Measurements from ENCODE around the gene TCIRG1.

The TCIRG1 gene

DNA sequence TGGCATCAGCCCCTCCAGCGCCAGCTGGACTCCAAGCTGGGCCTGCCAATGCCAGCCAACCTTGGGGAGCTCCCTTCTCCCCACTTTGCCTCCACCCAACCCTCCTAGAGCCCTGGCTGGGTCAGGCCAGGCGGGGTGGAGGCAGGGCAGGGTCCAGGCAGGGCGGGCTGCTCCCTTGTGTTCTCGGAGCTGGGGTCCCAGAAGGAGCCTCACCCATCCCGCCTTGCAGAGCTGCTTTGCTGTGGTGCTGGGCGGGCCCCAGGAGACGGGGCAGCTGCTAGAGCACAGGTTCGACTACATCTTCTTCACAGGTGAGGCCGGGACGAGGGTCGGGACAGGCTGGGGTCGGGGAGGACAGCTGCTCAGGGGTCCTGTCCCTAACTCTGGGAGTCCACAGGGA is 19.3 kb upstream of the TCIRG1 start:
- Histone ChIP-seq H3K4me3 (replicated peaks; ENCODE audit: insufficient read depth, low read length) (no peak overlapping the region), H3K27ac (replicated peaks) (no peak overlapping the region), H3K27me3 (ENCODE audit: insufficient read depth, poor library complexity, severe bottlenecking) (no peaks in the 10 kb centered on the region)
- no peak for DNase-seq (ENCODE audit: low read depth in 1 of 2, low spot score in 1 of 2)
- TF ChIP-seq, protein P1, sequence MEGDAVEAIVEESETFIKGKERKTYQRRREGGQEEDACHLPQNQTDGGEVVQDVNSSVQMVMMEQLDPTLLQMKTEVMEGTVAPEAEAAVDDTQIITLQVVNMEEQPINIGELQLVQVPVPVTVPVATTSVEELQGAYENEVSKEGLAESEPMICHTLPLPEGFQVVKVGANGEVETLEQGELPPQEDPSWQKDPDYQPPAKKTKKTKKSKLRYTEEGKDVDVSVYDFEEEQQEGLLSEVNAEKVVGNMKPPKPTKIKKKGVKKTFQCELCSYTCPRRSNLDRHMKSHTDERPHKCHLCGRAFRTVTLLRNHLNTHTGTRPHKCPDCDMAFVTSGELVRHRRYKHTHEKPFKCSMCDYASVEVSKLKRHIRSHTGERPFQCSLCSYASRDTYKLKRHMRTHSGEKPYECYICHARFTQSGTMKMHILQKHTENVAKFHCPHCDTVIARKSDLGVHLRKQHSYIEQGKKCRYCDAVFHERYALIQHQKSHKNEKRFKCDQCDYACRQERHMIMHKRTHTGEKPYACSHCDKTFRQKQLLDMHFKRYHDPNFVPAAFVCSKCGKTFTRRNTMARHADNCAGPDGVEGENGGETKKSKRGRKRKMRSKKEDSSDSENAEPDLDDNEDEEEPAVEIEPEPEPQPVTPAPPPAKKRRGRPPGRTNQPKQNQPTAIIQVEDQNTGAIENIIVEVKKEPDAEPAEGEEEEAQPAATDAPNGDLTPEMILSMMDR (IDR thresholded peaks at IDR 0.05; ENCODE audit: insufficient read depth, low read length): no peak
- TF ChIP-seq POLR2AphosphoS5 (IDR thresholded peaks at IDR 0.05; ENCODE audit: low read depth) (no peak), SPI1 (IDR thresholded peaks at IDR 0.05; ENCODE audit: borderline replicate concordance, low read depth) (no peak), GABPA (IDR thresholded peaks at IDR 0.05; ENCODE audit: low read depth) (no peak)
- TF ChIP-seq, protein P2, sequence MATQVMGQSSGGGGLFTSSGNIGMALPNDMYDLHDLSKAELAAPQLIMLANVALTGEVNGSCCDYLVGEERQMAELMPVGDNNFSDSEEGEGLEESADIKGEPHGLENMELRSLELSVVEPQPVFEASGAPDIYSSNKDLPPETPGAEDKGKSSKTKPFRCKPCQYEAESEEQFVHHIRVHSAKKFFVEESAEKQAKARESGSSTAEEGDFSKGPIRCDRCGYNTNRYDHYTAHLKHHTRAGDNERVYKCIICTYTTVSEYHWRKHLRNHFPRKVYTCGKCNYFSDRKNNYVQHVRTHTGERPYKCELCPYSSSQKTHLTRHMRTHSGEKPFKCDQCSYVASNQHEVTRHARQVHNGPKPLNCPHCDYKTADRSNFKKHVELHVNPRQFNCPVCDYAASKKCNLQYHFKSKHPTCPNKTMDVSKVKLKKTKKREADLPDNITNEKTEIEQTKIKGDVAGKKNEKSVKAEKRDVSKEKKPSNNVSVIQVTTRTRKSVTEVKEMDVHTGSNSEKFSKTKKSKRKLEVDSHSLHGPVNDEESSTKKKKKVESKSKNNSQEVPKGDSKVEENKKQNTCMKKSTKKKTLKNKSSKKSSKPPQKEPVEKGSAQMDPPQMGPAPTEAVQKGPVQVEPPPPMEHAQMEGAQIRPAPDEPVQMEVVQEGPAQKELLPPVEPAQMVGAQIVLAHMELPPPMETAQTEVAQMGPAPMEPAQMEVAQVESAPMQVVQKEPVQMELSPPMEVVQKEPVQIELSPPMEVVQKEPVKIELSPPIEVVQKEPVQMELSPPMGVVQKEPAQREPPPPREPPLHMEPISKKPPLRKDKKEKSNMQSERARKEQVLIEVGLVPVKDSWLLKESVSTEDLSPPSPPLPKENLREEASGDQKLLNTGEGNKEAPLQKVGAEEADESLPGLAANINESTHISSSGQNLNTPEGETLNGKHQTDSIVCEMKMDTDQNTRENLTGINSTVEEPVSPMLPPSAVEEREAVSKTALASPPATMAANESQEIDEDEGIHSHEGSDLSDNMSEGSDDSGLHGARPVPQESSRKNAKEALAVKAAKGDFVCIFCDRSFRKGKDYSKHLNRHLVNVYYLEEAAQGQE (IDR thresholded peaks at IDR 0.05; ENCODE audit: insufficient replicate concordance, low read depth): no peak

DNA sequence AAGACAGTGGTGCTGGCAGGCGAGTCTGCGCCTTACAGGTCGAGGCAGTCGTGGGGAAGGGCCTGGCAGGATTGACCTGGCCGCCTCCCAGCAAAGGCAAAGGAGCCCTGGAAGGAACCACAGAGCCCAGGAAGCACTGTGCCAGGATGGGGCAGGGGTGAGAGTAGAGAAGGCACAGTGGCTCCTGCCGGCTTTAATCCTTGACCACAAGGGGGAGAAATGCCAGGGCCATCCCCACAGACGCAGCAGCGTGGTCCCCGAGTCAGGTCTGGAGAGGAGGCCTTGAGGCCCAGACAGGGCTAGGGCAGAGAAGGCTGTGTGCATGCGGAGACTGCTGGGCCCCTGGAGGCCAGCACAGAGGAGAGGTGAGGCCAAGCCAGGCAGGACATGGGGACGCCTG is 18.2 kb upstream of the TCIRG1 start:
- no peak for DNase-seq (ENCODE audit: low read depth in 1 of 2, low spot score in 1 of 2)
- Histone ChIP-seq H3K4me3 (replicated peaks; ENCODE audit: insufficient read depth, low read length) (no peak overlapping the region), H3K27me3 (ENCODE audit: insufficient read depth, poor library complexity, severe bottlenecking) (no peaks in the 10 kb centered on the region), H3K27ac (replicated peaks) (no peak overlapping the region)
- TF ChIP-seq, protein P1 (IDR thresholded peaks at IDR 0.05; ENCODE audit: insufficient read depth, low read length): no peak
- TF ChIP-seq, protein P2 (IDR thresholded peaks at IDR 0.05; ENCODE audit: insufficient replicate concordance, low read depth): no peak
- TF ChIP-seq POLR2AphosphoS5 (IDR thresholded peaks at IDR 0.05; ENCODE audit: low read depth): no peak
- TF ChIP-seq GABPA (IDR thresholded peaks at IDR 0.05; ENCODE audit: low read depth): no peak
- no peak for TF ChIP-seq SPI1 (IDR thresholded peaks at IDR 0.05; ENCODE audit: borderline replicate concordance, low read depth)

DNA sequence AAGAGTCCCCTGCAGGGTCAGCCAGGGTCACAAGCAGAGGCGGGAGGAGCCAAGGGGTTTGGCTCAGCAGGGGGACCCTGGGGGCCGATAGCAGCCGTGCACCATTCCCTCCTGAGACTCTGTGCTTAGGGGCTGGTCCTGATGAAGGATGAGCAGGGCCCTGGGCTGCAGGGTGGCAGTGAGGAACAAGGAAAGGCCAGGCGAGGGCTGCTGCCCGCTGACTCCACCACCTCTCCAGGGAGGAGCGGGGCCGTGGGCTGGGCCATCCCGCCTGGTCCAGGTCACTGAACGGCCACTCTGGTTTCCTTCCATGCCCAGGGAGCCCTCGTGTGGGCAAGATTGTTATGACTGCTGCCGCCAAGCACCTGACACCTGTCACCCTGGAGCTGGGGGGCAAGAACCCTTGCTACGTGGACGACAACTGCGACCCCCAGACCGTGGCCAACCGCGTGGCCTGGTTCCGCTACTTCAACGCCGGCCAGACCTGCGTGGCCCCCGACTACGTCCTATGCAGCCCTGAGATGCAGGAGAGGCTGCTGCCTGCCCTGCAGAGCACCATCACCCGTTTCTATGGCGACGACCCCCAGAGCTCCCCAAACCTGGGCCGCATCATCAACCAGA is 17.5 kb upstream of the TCIRG1 start:
- Histone ChIP-seq H3K27me3 (ENCODE audit: insufficient read depth, poor library complexity, severe bottlenecking) (no peaks in the 10 kb centered on the region), H3K27ac (replicated peaks) (no peak overlapping the region), H3K4me3 (replicated peaks; ENCODE audit: insufficient read depth, low read length) (no peak overlapping the region)
- DNase-seq (ENCODE audit: low read depth in 1 of 2, low spot score in 1 of 2): no peak
- TF ChIP-seq, protein P2 (IDR thresholded peaks at IDR 0.05; ENCODE audit: insufficient replicate concordance, low read depth): no peak
- TF ChIP-seq POLR2AphosphoS5 (IDR thresholded peaks at IDR 0.05; ENCODE audit: low read depth) (no peak), SPI1 (IDR thresholded peaks at IDR 0.05; ENCODE audit: borderline replicate concordance, low read depth) (no peak), GABPA (IDR thresholded peaks at IDR 0.05; ENCODE audit: low read depth) (no peak)
- TF ChIP-seq, protein P1 (IDR thresholded peaks at IDR 0.05; ENCODE audit: insufficient read depth, low read length): no peak

Data from HL-60 (cell line).